HEK293T (cell line): ENCODE data around the gene LYRM2.

Source experiments
- CTCF ChIA-PET: fragments of 350-600 bp; formaldehyde crosslinking; extraction: SDS; loops from one replicate; lab custom pipeline; 2021; ENCODE audit warnings: antibody characterized with exemption, inconsistent platforms; lab: Yijun Ruan, JAX
- POLR2A ChIA-PET: fragments of 350-600 bp; formaldehyde crosslinking; extraction: SDS; loops from one replicate; lab custom pipeline; 2020; ENCODE audit warnings: antibody characterized with exemption, inconsistent platforms; lab: Yijun Ruan, JAX
- DNase-seq: peaks from one replicate; pipeline ENCODE4 v3.0.0; 2012; ENCODE audit warnings: mixed read lengths; ENCODE audit errors: extremely low spot score
- ARNT ChIP-seq: fragments of 450-650 bp; IDR thresholded peaks from 2 replicates; pipeline ENCODE4 v1.6.1; 2017; ENCODE audit warnings: mild to moderate bottlenecking
- BHLHE40 ChIP-seq: fragments of 450-650 bp; IDR thresholded peaks from 2 replicates; pipeline ENCODE4 v1.6.1; 2016; ENCODE audit warnings: mild to moderate bottlenecking, moderate library complexity, borderline replicate concordance
- CTBP1 ChIP-seq: fragments of 450-650 bp; IDR thresholded peaks from 2 replicates; pipeline ENCODE4 v1.6.1; 2016; ENCODE audit warnings: borderline replicate concordance
- ELF4 ChIP-seq: fragments of 450-650 bp; IDR thresholded peaks from 2 replicates; pipeline ENCODE4 v1.6.1; 2017; ENCODE audit warnings: antibody characterized with exemption
- FOXA1 ChIP-seq: fragments of 450-650 bp; IDR thresholded peaks from 2 replicates; pipeline ENCODE4 v1.6.1; 2016; ENCODE audit warnings: mild to moderate bottlenecking
- FOXK2 ChIP-seq: fragments of 450-650 bp; IDR thresholded peaks from 2 replicates; pipeline ENCODE4 v1.6.1; 2016; ENCODE audit warnings: mild to moderate bottlenecking
- FOXM1 ChIP-seq: fragments of 450-650 bp; IDR thresholded peaks from 2 replicates; pipeline ENCODE4 v1.6.1; 2017; ENCODE audit warnings: mild to moderate bottlenecking, borderline replicate concordance
- HDGF ChIP-seq: fragments of 450-650 bp; IDR thresholded peaks from 2 replicates; pipeline ENCODE4 v1.6.1; 2017; ENCODE audit warnings: antibody characterized with exemption, borderline replicate concordance
- L3MBTL2 ChIP-seq: fragments of 450-650 bp; conservative IDR thresholded peaks from 2 replicates; pipeline ENCODE4 v1.6.1; 2016; ENCODE audit warnings: mild to moderate bottlenecking
- LEF1 ChIP-seq: fragments of 450-650 bp; IDR thresholded peaks from 2 replicates; pipeline ENCODE4 v1.6.1; 2017; ENCODE audit warnings: mild to moderate bottlenecking, borderline replicate concordance
- NFRKB ChIP-seq: fragments of 450-650 bp; IDR thresholded peaks from 2 replicates; pipeline ENCODE4 v1.6.1; 2016; ENCODE audit warnings: mild to moderate bottlenecking, moderate library complexity
- SP1 ChIP-seq: fragments of 450-650 bp; IDR thresholded peaks from 2 replicates; pipeline ENCODE4 v1.6.1; 2017
- SUZ12 ChIP-seq: fragments of 450-650 bp; IDR thresholded peaks from 2 replicates; pipeline ENCODE4 v1.6.1; 2016; ENCODE audit warnings: mild to moderate bottlenecking
- TARDBP ChIP-seq: fragments of 450-650 bp; IDR thresholded peaks from 2 replicates; pipeline ENCODE4 v1.6.1; 2016
- ZNF384 ChIP-seq: fragments of 450-650 bp; IDR thresholded peaks from 2 replicates; pipeline ENCODE4 v1.6.1; 2016
- TF ChIP-seq, protein P1 (sequence below): fragments of 450-650 bp; IDR thresholded peaks from 2 replicates; pipeline ENCODE4 v1.6.1; 2016

LYRM2 gene

DNA sequence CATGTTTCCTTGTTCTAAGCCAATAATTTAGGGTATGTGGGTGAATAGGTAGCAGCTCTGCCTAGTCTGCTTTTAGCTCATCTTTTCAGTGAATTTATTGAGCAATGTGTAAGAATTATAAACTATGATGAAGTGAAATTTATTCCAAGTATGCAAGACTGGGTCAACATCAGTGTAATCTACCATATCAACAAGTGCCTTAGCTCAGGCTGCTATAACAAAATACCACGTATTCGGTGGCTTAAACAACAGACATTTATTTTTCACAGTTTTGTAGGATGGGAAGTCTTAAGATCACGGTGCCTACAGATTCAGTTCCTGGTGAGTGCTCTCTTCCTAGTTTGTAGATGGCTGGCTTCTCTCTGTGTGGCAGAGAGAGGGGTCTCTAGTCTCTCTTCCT lies 54.0 kb downstream of the LYRM2 start:
- POLR2A ChIA-PET: no interaction called here
- DNase-seq: no peak
- CTCF ChIA-PET: interaction anchor here (1.5 kb wide), 1 partner anchor 152 kb away, joined by 8 read pairs; the partner anchor contains the start of gene ANKRD6
- TF ChIP-seq, protein P1, sequence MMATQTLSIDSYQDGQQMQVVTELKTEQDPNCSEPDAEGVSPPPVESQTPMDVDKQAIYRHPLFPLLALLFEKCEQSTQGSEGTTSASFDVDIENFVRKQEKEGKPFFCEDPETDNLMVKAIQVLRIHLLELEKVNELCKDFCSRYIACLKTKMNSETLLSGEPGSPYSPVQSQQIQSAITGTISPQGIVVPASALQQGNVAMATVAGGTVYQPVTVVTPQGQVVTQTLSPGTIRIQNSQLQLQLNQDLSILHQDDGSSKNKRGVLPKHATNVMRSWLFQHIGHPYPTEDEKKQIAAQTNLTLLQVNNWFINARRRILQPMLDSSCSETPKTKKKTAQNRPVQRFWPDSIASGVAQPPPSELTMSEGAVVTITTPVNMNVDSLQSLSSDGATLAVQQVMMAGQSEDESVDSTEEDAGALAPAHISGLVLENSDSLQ: no peak
- TF ChIP-seq ARNT (no peak), NFRKB (no peak), FOXM1 (no peak), LEF1 (no peak), ZNF384 (no peak), HDGF (no peak), SP1 (no peak), FOXA1 (no peak), ELF4 (no peak)

DNA sequence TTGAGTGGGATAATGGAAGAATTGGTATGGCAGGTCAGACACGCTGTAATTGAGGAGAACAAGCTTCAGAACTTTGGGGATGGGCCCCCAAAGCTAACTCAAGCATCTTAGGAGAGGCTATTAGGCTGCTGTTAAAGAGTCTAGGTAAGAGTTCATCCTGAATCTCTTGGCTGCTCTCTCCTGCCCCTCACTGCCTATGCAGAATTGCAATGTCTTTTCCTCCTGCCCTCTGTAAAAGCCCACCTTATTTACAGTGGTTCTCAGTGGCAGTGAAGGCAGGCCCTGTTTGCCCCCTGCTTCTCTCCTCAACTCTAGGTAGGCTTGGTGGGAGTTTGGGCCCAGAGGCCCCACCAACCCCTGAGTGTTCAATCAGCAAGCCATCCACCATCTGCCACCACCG lies 55.0 kb downstream of the LYRM2 start:
- ChIA-PET POLR2A (no interaction called here), CTCF (no interaction called here)
- TF ChIP-seq FOXK2 (no peak), L3MBTL2 (no peak)
- TF ChIP-seq, protein P1: no peak
- DNase-seq: no peak

- no peak for TF ChIP-seq L3MBTL2
- no peak for TF ChIP-seq SP1
- no peak for TF ChIP-seq ZNF384
- TF ChIP-seq ELF4: no peak
- TF ChIP-seq TARDBP: no peak
- TF ChIP-seq LEF1: no peak
- TF ChIP-seq FOXK2: no peak
- TF ChIP-seq SUZ12: no peak
- no peak for TF ChIP-seq NFRKB
- TF ChIP-seq BHLHE40: no peak
- TF ChIP-seq FOXM1: no peak
- TF ChIP-seq HDGF: no peak
- no peak for TF ChIP-seq CTBP1
- no peak for TF ChIP-seq FOXA1
- TF ChIP-seq, protein P1: no peak
- no peak for TF ChIP-seq ARNT
- DNase-seq: no peak
- ChIA-PET POLR2A (no interaction called here), CTCF (no interaction called here)
Measured at GRCh38 chr6:89582669-89583325, 55.8 kb downstream of the LYRM2 start.

GRCh38 chr6:89581689-89582088 lies 56.9 kb downstream of the LYRM2 start:
- POLR2A ChIA-PET: no interaction called here
- CTCF ChIA-PET: no interaction called here
- no peak for DNase-seq
- no peak for TF ChIP-seq TARDBP
- TF ChIP-seq CTBP1: no peak
- no peak for TF ChIP-seq ELF4
- no peak for TF ChIP-seq NFRKB
- no peak for TF ChIP-seq FOXA1
- no peak for TF ChIP-seq ZNF384
- no peak for TF ChIP-seq SUZ12
- no peak for TF ChIP-seq HDGF
- no peak for TF ChIP-seq ARNT
- TF ChIP-seq FOXM1: no peak
- no peak for TF ChIP-seq FOXK2

DNA sequence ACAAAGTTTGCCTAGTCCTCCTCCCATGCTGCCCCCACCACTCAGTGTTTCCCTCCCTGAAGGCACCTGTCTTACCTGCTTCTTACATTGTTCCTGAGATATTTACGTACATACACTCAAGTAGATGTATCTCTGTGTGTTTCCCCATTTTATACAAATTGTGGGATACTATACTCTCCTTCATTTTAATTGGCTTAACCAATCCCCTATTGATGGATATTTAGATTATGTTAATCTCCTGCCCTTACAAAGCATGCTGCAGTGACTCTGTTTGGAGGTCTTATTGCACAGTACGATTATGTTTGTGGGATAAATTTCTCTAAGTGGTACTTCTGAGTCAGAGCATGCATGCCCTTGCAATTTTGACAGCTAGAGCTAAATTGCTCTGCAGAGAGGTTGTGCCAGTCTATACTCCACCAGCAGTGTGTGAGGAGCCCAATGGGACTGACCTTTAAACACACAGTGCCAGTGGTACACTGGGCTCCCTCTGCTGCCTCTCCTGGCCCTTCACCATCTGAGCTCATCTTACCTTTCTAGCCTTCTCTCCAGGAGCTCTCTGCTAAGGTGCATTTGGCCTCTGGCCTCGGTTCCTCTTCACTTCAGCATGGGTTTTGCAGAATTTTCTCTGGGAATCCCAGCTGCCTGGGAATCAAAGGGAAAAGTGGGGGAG lies 57.4 kb downstream of the LYRM2 start:
- ChIA-PET CTCF (no interaction called here), POLR2A (no interaction called here)
- no peak for TF ChIP-seq FOXA1
- no peak for TF ChIP-seq BHLHE40
- TF ChIP-seq SP1: no peak
- TF ChIP-seq ELF4: no peak
- no peak for DNase-seq

- DNase-seq: no peak
- CTCF ChIA-PET: no interaction called here
- POLR2A ChIA-PET: no interaction called here
- TF ChIP-seq FOXK2 (no peak), BHLHE40 (no peak), ARNT (no peak), CTBP1 (no peak), FOXA1 (no peak), LEF1 (no peak), L3MBTL2 (no peak), NFRKB (no peak), TARDBP (no peak), FOXM1 (no peak), HDGF (no peak), SUZ12 (no peak), SP1 (no peak), ELF4 (no peak), ZNF384 (no peak)
- TF ChIP-seq, protein P1: no peak
Measured at GRCh38 chr6:89575562-89575960, 63.0 kb downstream of the LYRM2 start.
